Transverse colon (tissue), 4 donors: ENCODE data around the gene TENM4.

ENCODE experiments used
- CTCF ChIP-seq, 5 experiments: fragments of 200-600 bp in 3 of 5; fragments of 450-650 bp in 2 of 5; sonication (generic) in 3 of 5; IDR thresholded peaks; 1 replicate in 2 of 5; 2 replicates in 3 of 5; pipeline ENCODE4 v1.5.1; 2016 to 2017; ENCODE audit warnings: antibody characterized with exemption in 5 of 5, inconsistent platforms in 3 of 5, mild to moderate bottlenecking in 2 of 5, moderate library complexity in 1 of 5
- POLR2AphosphoS5 ChIP-seq, 3 donors: sonication (generic); formaldehyde crosslinking; IDR thresholded peaks; one replicate each; pipeline ENCODE4 v1.6.1; 2016; ENCODE audit warnings: antibody characterized with exemption in 3 of 3

- TF ChIP-seq CTCF (IDR thresholded peaks at IDR 0.05) (no peak), POLR2AphosphoS5 (IDR thresholded peaks at IDR 0.05) (no peak)
These were observed 3.9 kb downstream of the TENM4 start for GRCh38 chr11:79436919-79437277.
